Neural progenitor cell (in vitro differentiated cells): ENCODE data around the gene NBAS.

Experiments used
- EZH2 ChIP-seq: fragments of 200-600 bp; sonication (generic); IDR thresholded peaks from 2 replicates; pipeline ENCODE4 v1.6.1; 2017; ENCODE audit warnings: antibody characterized with exemption, mild to moderate bottlenecking, moderate library complexity
- EZH2phosphoT487 ChIP-seq: fragments of 200-600 bp; sonication (generic); IDR thresholded peaks from 2 replicates; pipeline ENCODE4 v1.6.1; 2017; ENCODE audit warnings: antibody characterized with exemption
- TF ChIP-seq, protein P1 (sequence below): fragments of 200-600 bp; sonication (generic); IDR thresholded peaks from 2 replicates; pipeline ENCODE4 v1.5.1; 2017; ENCODE audit warnings: antibody characterized with exemption, mild to moderate bottlenecking

DNA sequence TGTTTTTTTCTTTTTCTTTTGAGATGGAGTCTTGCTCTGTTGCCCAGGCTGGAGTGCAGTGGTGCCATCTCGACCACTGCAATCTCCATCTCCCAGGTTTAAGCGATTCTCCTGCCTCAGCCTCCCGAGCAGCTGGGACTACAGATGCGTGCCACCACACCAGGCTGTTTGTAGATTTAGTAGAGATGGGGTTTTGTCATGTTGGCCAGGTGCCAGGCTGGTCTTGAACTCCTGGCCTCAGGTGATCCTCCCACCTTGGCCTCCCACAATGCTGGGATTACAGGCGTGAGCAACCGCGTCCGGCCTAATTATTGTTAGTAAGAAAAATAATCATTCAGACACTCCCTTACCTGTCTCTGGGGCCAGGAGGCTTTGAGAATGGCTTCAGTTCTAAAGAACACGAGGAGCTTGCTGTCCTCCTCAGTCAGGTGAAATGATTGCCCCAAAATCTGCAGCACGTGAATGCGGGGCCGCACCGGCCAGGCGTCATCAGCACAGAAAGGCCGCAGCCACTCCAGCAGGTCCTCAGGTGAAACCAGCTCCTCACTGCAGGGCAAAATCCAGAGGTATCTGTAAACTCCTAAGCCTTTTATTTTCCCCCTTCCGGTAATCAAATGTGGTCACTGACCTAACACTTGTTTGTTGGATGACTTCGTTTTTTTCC is 342.6 kb downstream of the NBAS start:
- TF ChIP-seq, protein P1, sequence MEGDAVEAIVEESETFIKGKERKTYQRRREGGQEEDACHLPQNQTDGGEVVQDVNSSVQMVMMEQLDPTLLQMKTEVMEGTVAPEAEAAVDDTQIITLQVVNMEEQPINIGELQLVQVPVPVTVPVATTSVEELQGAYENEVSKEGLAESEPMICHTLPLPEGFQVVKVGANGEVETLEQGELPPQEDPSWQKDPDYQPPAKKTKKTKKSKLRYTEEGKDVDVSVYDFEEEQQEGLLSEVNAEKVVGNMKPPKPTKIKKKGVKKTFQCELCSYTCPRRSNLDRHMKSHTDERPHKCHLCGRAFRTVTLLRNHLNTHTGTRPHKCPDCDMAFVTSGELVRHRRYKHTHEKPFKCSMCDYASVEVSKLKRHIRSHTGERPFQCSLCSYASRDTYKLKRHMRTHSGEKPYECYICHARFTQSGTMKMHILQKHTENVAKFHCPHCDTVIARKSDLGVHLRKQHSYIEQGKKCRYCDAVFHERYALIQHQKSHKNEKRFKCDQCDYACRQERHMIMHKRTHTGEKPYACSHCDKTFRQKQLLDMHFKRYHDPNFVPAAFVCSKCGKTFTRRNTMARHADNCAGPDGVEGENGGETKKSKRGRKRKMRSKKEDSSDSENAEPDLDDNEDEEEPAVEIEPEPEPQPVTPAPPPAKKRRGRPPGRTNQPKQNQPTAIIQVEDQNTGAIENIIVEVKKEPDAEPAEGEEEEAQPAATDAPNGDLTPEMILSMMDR = no peak
- TF ChIP-seq EZH2 (no peak), EZH2phosphoT487 (no peak)
